ENCODE results near the gene ACSL5. TPM values are rescaled to one million over a fixed set of nuclear protein-coding genes. Genes with fewer than 3 reads are reported as not detected.

Gene ACSL5
- total RNA-seq, 2 donors from 2014 or later, result 208 to 218 TPM

- no peak for TF ChIP-seq CTCF (IDR thresholded peaks at IDR 0.05)
- intact Hi-C loops (cut with DNase I), result no loop called here
- Histone ChIP-seq H3K4me3 (no peak overlapping the region), H3K36me3 (no peaks in the 10 kb centered on the region), H3K4me1 (peaks cover 6% of the 10 kb centered on the region), H3K9ac (ENCODE audit: low read depth in 2 of 2, low read length in 2 of 2) (peak overlapping the region in 1 of 2 donors; percentile 57), H3K27ac (peak overlapping the region; percentile 80), H3K9me3 (no peaks in the 10 kb centered on the region), H3K27me3 (no peaks in the 10 kb centered on the region)
- no peak for DNase-seq
Observed at GRCh38 chr10:112365014-112365432, 8.9 kb upstream of the ACSL5 start.

- intact Hi-C loops (cut with DNase I), result no loop called here
- DNase-seq, result no peak
Observed at GRCh38 chr10:112365451-112365850, 8.5 kb upstream of the ACSL5 start.

GRCh38 chr10:112366992-112367391 lies 6.9 kb upstream of the ACSL5 start:
- Histone ChIP-seq H3K4me1 (no peaks in the 10 kb centered on the region), H3K27me3 (no peaks in the 10 kb centered on the region), H3K36me3 (no peaks in the 10 kb centered on the region), H3K4me3 (no peak overlapping the region), H3K27ac (no peak overlapping the region), H3K9ac (ENCODE audit: low read depth in 2 of 2, low read length in 2 of 2) (no peak overlapping the region), H3K9me3 (no peaks in the 10 kb centered on the region)
- DNase-seq, result no peak
- intact Hi-C loops (cut with DNase I), result no loop called here
- TF ChIP-seq CTCF (IDR thresholded peaks at IDR 0.05), result no peak

More at GRCh38 chr10:112365451-112365850, 8.5 kb upstream of the ACSL5 start:
- H3K4me3 ChIP-seq, result no peak overlapping the region
- no peaks in the 10 kb centered on the region for H3K9me3 ChIP-seq
- H3K36me3 ChIP-seq, result no peaks in the 10 kb centered on the region
- peaks cover 2% of the 10 kb centered on the region for H3K4me1 ChIP-seq
- H3K27ac ChIP-seq, result peak overlapping the region; percentile 80
- H3K27me3 ChIP-seq, result no peaks in the 10 kb centered on the region
- TF ChIP-seq CTCF (IDR thresholded peaks at IDR 0.05), result no peak
- H3K9ac ChIP-seq (ENCODE audit: low read depth in 2 of 2, low read length in 2 of 2), result peak overlapping the region in 1 of 2 donors; percentile 57

- intact Hi-C loops (cut with DNase I), result no loop called here
- H3K4me1 ChIP-seq, result no peaks in the 10 kb centered on the region
- no peak overlapping the region for H3K27ac ChIP-seq
- no peaks in the 10 kb centered on the region for H3K9me3 ChIP-seq
- H3K9ac ChIP-seq (ENCODE audit: low read depth in 2 of 2, low read length in 2 of 2), result no peak overlapping the region
- no peak for DNase-seq
- no peak for TF ChIP-seq CTCF (IDR thresholded peaks at IDR 0.05)
- no peaks in the 10 kb centered on the region for H3K36me3 ChIP-seq
- no peak overlapping the region for H3K4me3 ChIP-seq
- H3K27me3 ChIP-seq, result no peaks in the 10 kb centered on the region
Observed at GRCh38 chr10:112367516-112367915, 6.4 kb upstream of the ACSL5 start.

- no peak overlapping the region for H3K4me3 ChIP-seq
- no peaks in the 10 kb centered on the region for H3K9me3 ChIP-seq
- H3K9ac ChIP-seq (ENCODE audit: low read depth in 2 of 2, low read length in 2 of 2), result no peak overlapping the region
- H3K4me1 ChIP-seq, result no peaks in the 10 kb centered on the region
- no peak for DNase-seq
- no peaks in the 10 kb centered on the region for H3K36me3 ChIP-seq
- intact Hi-C loops (cut with DNase I), result no loop called here
- no peak overlapping the region for H3K27ac ChIP-seq
- no peak for TF ChIP-seq CTCF (IDR thresholded peaks at IDR 0.05)
- H3K27me3 ChIP-seq, result no peaks in the 10 kb centered on the region
Observed at GRCh38 chr10:112369495-112370423, 4.2 kb upstream of the ACSL5 start.

Data from colonic mucosa (tissue), 4 donors.